H9 (cell line): ENCODE data around the gene SLX4IP. TPM values are rescaled to one million over a fixed set of nuclear protein-coding genes. Genes with fewer than 3 reads are reported as not detected.

ENCODE experiments used
- DNase-seq: peaks from one replicate; pipeline ENCODE4 v3.0.0-alpha.2; 2017
- H2AFZ ChIP-seq: one replicate; pipeline ENCODE4 v1.6.1; 2013; ENCODE audit warnings: mild to moderate bottlenecking, low read length, control low read depth, moderate library complexity
- H2AK5ac ChIP-seq: 2 replicates; pipeline ENCODE4 v1.6.1; 2013; ENCODE audit warnings: low read length, control low read depth, mixed read lengths; ENCODE audit not compliant: insufficient read length
- H2BK120ac ChIP-seq: one replicate; pipeline ENCODE4 v1.6.1; 2013; ENCODE audit warnings: low read depth, mild to moderate bottlenecking, low read length, control low read depth, inconsistent platforms; ENCODE audit not compliant: poor library complexity, severe bottlenecking
- H2BK12ac ChIP-seq: 2 replicates; pipeline ENCODE4 v1.6.1; 2013; ENCODE audit warnings: low read length, control low read depth, mixed read lengths, low read depth; ENCODE audit not compliant: insufficient read length
- H2BK15ac ChIP-seq: 2 replicates; pipeline ENCODE4 v1.6.1; 2013; ENCODE audit warnings: low read depth, low read length, control low read depth
- H2BK20ac ChIP-seq: one replicate; pipeline ENCODE4 v1.6.1; 2013; ENCODE audit warnings: low read depth, mild to moderate bottlenecking, low read length, control low read depth, inconsistent platforms; ENCODE audit not compliant: poor library complexity, severe bottlenecking
- H2BK5ac ChIP-seq: 2 replicates; pipeline ENCODE4 v1.6.1; 2013; ENCODE audit warnings: low read length, control low read depth, mixed read lengths; ENCODE audit not compliant: insufficient read length
- H3K14ac ChIP-seq: 2 replicates; pipeline ENCODE4 v1.6.1; 2013; ENCODE audit warnings: low read length, control low read depth; ENCODE audit not compliant: insufficient read depth
- H3K18ac ChIP-seq: 2 replicates; pipeline ENCODE4 v1.6.1; 2013; ENCODE audit warnings: low read depth, mild to moderate bottlenecking, mixed read lengths, low read length, control low read depth; ENCODE audit not compliant: insufficient read length
- H3K23ac ChIP-seq: 2 replicates; pipeline ENCODE4 v1.6.1; 2013; ENCODE audit warnings: low read length, control low read depth, mixed read lengths, low read depth; ENCODE audit not compliant: insufficient read length
- H3K23me2 ChIP-seq: 2 replicates; pipeline ENCODE4 v1.6.1; 2013; ENCODE audit warnings: low read depth, mild to moderate bottlenecking, mixed read lengths, low read length, control low read depth; ENCODE audit not compliant: insufficient read length, poor library complexity, severe bottlenecking
- H3K27ac ChIP-seq: 2 replicates; pipeline ENCODE4 v1.5.1; 2013; ENCODE audit warnings: low read length, control low read depth, mixed read lengths, low read depth; ENCODE audit not compliant: insufficient read length
- H3K27me3 ChIP-seq: 2 replicates; pipeline ENCODE4 v1.6.1; 2013; ENCODE audit warnings: low read length, control low read depth, inconsistent platforms; ENCODE audit not compliant: insufficient read depth
- H3K4ac ChIP-seq: 2 replicates; pipeline ENCODE4 v1.6.1; 2013; ENCODE audit warnings: low read depth, mild to moderate bottlenecking, control low read depth, inconsistent platforms, low read length, moderate library complexity
- H3K4me1 ChIP-seq: 2 replicates; pipeline ENCODE4 v1.6.1; 2013; ENCODE audit warnings: low read length, control low read depth, inconsistent platforms; ENCODE audit not compliant: insufficient read depth
- H3K4me2 ChIP-seq: 2 replicates; pipeline ENCODE4 v1.6.1; 2013; ENCODE audit warnings: low read length, control low read depth, mixed read lengths; ENCODE audit not compliant: insufficient read length, insufficient read depth
- H3K56ac ChIP-seq: 2 replicates; pipeline ENCODE4 v1.6.1; 2013; ENCODE audit warnings: low read depth, mild to moderate bottlenecking, mixed read lengths, low read length, control low read depth; ENCODE audit not compliant: insufficient read length
- H3K79me1 ChIP-seq: 2 replicates; pipeline ENCODE4 v1.6.1; 2013; ENCODE audit warnings: low read depth, mild to moderate bottlenecking, moderate library complexity, low read length, control low read depth, inconsistent platforms; ENCODE audit not compliant: insufficient read depth, poor library complexity, severe bottlenecking
- H3K79me2 ChIP-seq: 2 replicates; pipeline ENCODE4 v1.6.1; 2013; ENCODE audit warnings: low read length, control low read depth, inconsistent platforms; ENCODE audit not compliant: insufficient read depth
- H3K9ac ChIP-seq: 2 replicates; pipeline ENCODE4 v1.6.1; 2013; ENCODE audit warnings: low read length, control low read depth, mixed read lengths; ENCODE audit not compliant: insufficient read length; ENCODE audit errors: extremely low read depth
- H3K9me3 ChIP-seq: one replicate; pipeline ENCODE4 v1.6.1; 2013; ENCODE audit warnings: low read depth, low read length, inconsistent platforms; ENCODE audit not compliant: control insufficient read depth
- H3T11ph ChIP-seq: one replicate; pipeline ENCODE4 v1.6.1; 2013; ENCODE audit warnings: mild to moderate bottlenecking, low read length, control low read depth, inconsistent platforms
- H4K20me1 ChIP-seq: one replicate; pipeline ENCODE4 v1.6.1; 2013; ENCODE audit not compliant: control insufficient read depth, insufficient read length, insufficient read depth
- H4K5ac ChIP-seq: 2 replicates; pipeline ENCODE4 v1.6.1; 2013; ENCODE audit warnings: low read depth, mild to moderate bottlenecking, mixed read lengths, low read length, control low read depth; ENCODE audit not compliant: insufficient read length
- H4K8ac ChIP-seq: replicated peaks from 2 replicates; pipeline ENCODE4 v1.6.1; 2013; ENCODE audit warnings: low read length, control low read depth, mixed read lengths, low read depth; ENCODE audit not compliant: insufficient read length
- H4K91ac ChIP-seq: 2 replicates; pipeline ENCODE4 v1.6.1; 2013; ENCODE audit warnings: low read depth, mild to moderate bottlenecking, moderate library complexity, mixed read lengths, low read length, control low read depth; ENCODE audit not compliant: insufficient read length
- H3K27ac Mint-ChIP-seq, 3 experiments: 2 replicates in 2 of 3; 3 replicates in 1 of 3; pipeline ENCODE4 v1.8.0; 2020 to 2021; ENCODE audit warnings: mixed read lengths in 3 of 3, mild to moderate bottlenecking in 1 of 3, moderate library complexity in 1 of 3
- H3K27me3 Mint-ChIP-seq: 2 replicates; pipeline ENCODE4 v1.8.0; 2021; ENCODE audit warnings: low read depth, mild to moderate bottlenecking, moderate library complexity, mixed read lengths
- H3K36me3 Mint-ChIP-seq, 3 experiments: 2 replicates in 2 of 3; 3 replicates in 1 of 3; pipeline ENCODE4 v1.8.0; 2020 to 2021; ENCODE audit warnings: low read depth in 3 of 3, mixed read lengths in 3 of 3; ENCODE audit not compliant: insufficient read depth in 1 of 3
- H3K4me1 Mint-ChIP-seq, 2 experiments: 2 replicates each; pipeline ENCODE4 v1.8.0; 2020; ENCODE audit warnings: mixed read lengths in 2 of 2
- H3K4me3 Mint-ChIP-seq, 2 experiments: 2 replicates in 1 of 2; 3 replicates in 1 of 2; pipeline ENCODE4 v1.8.0; 2020 to 2021; ENCODE audit warnings: mild to moderate bottlenecking in 2 of 2, mixed read lengths in 2 of 2, moderate library complexity in 1 of 2
- H3K9me3 Mint-ChIP-seq, 2 experiments: 2 replicates in 1 of 2; 3 replicates in 1 of 2; pipeline ENCODE4 v1.8.0; 2020; ENCODE audit warnings: mild to moderate bottlenecking in 2 of 2, mixed read lengths in 2 of 2, moderate library complexity in 1 of 2
- WGBS: extraction: QIAGEN DNeasy Blood & Tissue Kit; methylation state at CpG from one replicate; pipeline ENCODE4 v1.1.7; 2013; ENCODE audit warnings: missing lambda C conversion rate, low lambda C conversion rate, mixed read lengths; ENCODE audit not compliant: insufficient read length; ENCODE audit errors: extremely low coverage; 5-methylcytosine and 5-hydroxymethylcytosine counted together
- total RNA-seq: library from RNA; stranded (reverse); gene quantifications from 2 replicates; pipeline ENCODE4 v1.2.1, GENCODE V29; 2021
- TF ChIP-seq, protein P1 (sequence below): fragments of 200-600 bp; sonication (generic); conservative IDR thresholded peaks from 3 replicates; pipeline ENCODE4 v1.8.0; 2021; ENCODE audit warnings: antibody characterized with exemption, mild to moderate bottlenecking

The SLX4IP gene
- total RNA-seq, 1 experiment from 2014 or later, result 7.9 TPM

DNA sequence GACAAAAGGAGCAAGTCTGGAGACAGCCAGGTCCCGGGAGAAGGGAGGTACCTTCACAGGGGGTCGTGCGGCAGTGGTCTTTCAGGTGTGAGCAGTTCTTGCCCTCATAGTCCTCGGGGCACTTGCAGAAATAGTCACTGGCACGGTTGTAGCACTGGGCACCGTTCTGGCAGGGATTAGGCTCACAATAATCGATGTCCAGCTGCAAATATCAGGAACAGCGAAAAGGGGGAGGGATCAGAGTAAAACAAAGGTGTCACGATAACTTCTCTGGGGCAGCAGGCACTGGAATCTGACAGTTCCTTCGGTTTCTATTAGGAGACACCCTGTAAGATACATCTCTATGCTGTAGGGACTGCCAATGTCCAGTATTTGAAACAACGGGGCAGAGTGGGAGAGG lies 212.8 kb downstream of the SLX4IP start:
- Histone ChIP-seq H3K14ac (no peak overlapping the region), H3K9me3 (no peaks in the 10 kb centered on the region), H4K5ac (no peak overlapping the region), H2BK20ac (no peak overlapping the region), H4K8ac (no peak overlapping the region), H3T11ph (no peak overlapping the region), H3K4me2 (no peak overlapping the region), H3K23me2 (no peaks in the 10 kb centered on the region), H2BK120ac (no peak overlapping the region), H3K27me3 (no peaks in the 10 kb centered on the region), H2AK5ac (no peak overlapping the region), H3K23ac (no peak overlapping the region), H2BK15ac (no peak overlapping the region), H3K9ac (no peak overlapping the region), H2BK12ac (no peak overlapping the region), H3K79me2 (no peaks in the 10 kb centered on the region), H4K20me1 (no peaks in the 10 kb centered on the region), H3K27ac (no peak overlapping the region), H2BK5ac (no peak overlapping the region), H4K91ac (no peak overlapping the region), H3K4me1 (peaks cover 13% of the 10 kb centered on the region; the same call in 1 of the 2 replicates), H3K79me1 (peaks cover 4% of the 10 kb centered on the region), H3K18ac (no peak overlapping the region), H3K56ac (no peak overlapping the region), H3K4ac (no peak overlapping the region), H2AFZ (no peak overlapping the region)
- Mint-ChIP-seq H3K9me3 (no peaks in the 10 kb centered on the region), H3K4me1 (peaks cover 49 to 57% of the 10 kb centered on the region in 2 experiments), H3K27me3 (no peaks in the 10 kb centered on the region; the same call in 1 of the 2 replicates), H3K4me3 (no peak overlapping the region; a peak in 1 of 5 replicates), H3K27ac (peak overlapping the region; percentile 53 to 83 (median 77); a peak in 6 of 7 replicates), H3K36me3 (peaks cover 54 to 99% (median 86%) of the 10 kb centered on the region in 3 experiments)
- TF ChIP-seq, protein P1, sequence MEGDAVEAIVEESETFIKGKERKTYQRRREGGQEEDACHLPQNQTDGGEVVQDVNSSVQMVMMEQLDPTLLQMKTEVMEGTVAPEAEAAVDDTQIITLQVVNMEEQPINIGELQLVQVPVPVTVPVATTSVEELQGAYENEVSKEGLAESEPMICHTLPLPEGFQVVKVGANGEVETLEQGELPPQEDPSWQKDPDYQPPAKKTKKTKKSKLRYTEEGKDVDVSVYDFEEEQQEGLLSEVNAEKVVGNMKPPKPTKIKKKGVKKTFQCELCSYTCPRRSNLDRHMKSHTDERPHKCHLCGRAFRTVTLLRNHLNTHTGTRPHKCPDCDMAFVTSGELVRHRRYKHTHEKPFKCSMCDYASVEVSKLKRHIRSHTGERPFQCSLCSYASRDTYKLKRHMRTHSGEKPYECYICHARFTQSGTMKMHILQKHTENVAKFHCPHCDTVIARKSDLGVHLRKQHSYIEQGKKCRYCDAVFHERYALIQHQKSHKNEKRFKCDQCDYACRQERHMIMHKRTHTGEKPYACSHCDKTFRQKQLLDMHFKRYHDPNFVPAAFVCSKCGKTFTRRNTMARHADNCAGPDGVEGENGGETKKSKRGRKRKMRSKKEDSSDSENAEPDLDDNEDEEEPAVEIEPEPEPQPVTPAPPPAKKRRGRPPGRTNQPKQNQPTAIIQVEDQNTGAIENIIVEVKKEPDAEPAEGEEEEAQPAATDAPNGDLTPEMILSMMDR, result no peak
- WGBS, result no CpG with 5 or more reads among the region's 11 CpGs
- DNase-seq, result no peak
